VCaP (cell line): ENCODE results near the gene TMEM266.

Experiments
- H3K27ac ChIP-seq: fragments of 450-650 bp; 2 replicates; pipeline ENCODE4 v1.5.1; 2017
- CTCF ChIP-seq: fragments of 450-650 bp; conservative IDR thresholded peaks from 2 replicates; pipeline ENCODE4 v1.5.1; 2017; ENCODE audit warnings: mild to moderate bottlenecking, moderate library complexity

The TMEM266 gene

DNA sequence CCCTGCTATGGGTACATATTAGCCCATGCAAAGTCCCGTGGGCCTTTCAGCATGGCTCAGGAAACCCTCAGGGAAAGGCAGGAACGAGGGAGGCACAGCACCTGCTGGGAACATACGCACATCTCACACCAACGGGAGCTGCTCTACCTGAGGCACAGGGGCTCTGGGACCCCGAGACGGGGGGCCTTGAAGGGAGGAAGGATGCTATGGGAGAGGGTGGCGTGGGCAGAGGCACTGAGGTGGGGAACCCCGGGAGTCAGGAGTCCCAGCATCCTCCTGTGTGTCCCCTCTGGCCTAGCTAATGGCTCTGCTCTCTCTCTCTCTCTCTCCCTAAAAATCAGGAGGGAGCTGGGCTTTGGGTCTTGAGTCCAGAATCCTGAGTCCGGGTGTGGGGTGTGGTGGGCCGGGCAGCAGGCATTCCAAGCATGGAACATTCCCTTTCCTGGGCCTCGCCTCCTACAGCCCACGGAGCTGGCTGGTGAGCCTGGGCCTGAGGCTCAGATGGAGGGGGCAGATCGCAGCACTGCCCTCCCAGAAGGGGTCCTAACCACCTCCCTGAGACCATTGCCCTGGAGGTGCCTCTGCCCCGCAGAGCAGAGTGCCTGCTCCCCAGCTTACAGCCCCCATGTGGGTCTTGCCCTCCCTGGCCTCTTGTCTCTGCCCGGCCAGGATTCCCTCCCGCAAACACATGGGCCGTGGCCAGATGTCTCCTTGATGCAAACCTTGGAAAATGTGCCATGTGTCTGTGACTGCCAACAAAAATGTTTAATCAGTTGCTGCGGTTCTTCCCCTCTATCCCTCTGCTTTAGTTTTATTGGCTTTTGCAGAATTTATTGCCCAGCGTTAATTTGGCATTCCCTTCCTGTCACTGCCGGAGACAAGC, 101.6 kb downstream of the TMEM266 start:
- TF ChIP-seq CTCF = no peak
- peak overlapping the region; percentile 99 for H3K27ac ChIP-seq

DNA sequence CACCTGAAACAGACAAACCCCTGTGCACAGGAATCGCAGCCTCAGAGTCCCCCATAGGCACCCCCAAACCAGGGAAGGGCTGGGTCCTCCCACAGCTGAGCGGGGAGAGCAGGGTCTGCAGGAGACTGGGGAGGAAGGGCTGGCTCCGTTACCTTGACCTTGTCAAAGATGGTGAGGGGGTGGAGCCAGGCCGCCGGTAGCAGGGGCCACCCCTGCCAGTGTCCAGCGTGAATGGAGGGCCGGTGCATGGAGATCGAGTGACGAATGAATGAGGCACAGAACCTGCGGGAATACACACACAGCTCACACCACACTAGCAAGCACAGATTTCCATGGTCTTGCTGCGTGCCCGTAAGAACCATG, 102.2 kb downstream of the TMEM266 start:
- H3K27ac ChIP-seq = peak overlapping the region; percentile 99
- no peak for TF ChIP-seq CTCF

DNA sequence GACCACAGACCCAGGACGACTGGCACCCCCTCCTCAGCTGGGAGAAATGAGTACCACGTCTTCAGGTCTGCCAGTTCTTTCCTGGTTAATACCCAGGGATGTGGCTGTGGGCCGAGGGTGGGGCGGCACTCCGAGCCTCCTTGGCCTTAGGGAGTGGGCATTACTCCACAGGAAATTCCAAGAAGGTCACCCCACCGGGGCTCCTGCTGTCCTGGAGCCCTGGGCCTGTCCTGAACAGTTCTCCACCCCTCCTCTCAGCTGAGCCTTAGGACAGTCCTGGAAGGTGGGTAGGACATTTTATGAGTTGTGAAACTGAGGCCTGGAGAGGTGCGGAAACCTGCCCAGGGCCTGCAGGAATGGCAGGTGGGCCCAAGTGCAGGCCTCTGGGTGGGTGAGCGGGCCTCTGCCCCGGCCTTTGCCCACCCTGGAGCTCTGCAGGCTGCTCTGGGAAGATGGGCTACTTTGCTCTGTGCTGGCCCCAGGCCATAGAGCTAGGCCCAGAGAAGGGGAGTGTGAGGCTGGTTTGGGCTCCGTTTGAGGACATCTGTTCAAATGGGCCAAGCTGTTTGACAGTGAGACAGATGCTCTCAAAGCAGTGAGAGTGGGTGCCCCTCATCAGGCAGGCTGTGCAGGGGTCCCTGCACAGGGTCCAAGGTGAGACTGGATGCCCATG, 103.1 kb downstream of the TMEM266 start:
- H3K27ac ChIP-seq = peak overlapping the region; percentile 99

GRCh38 chr15:76163457-76164295, 103.9 kb downstream of the TMEM266 start:
- H3K27ac ChIP-seq = peak overlapping the region; percentile 99
- TF ChIP-seq CTCF = no peak

More for the DNA sequence above, 103.1 kb downstream of the TMEM266 start:
- TF ChIP-seq CTCF = no peak

DNA sequence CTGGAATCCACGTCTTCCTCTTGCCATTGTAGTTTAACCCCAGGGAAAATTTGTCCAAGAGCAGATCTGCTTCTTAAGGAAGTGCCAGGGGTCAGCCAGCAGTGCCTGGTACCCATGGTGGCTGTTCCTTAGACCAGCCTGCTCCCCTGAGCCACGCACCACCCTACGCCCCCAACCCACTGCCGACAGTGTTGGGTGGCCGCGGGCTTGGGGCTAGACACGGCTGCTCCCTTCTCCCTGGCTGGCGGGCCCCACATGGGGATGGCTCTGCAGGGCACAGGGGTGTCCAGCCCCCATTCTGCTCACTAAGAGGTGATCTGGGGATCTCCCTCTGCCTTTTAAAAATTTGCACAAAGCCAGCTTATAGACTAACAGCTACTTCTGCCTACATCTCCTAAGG, 104.8 kb downstream of the TMEM266 start:
- no peak for TF ChIP-seq CTCF
- H3K27ac ChIP-seq = peak overlapping the region; percentile 99

GRCh38 chr15:76165951-76166350, 106.2 kb downstream of the TMEM266 start:
- no peak for TF ChIP-seq CTCF
- H3K27ac ChIP-seq = peak overlapping the region; percentile 99; the same call in 1 of the 2 replicates
